Activated CD8-positive, alpha-beta memory T cell treated with anti-CD3 and anti-CD28 coated beads, Interleukin-2, amount 50 U/mL, for 4 hours (primary cell): ENCODE results near the gene NEDD4L.
"Not testable (repeated sequence)": the region's sequence is repeated elsewhere in the genome, so short reads cannot be mapped to it uniquely, and the experiment has no call there.

ENCODE experiments used
- DNase-seq: peaks from one replicate; pipeline ENCODE4 v3.0.0-alpha.2; 2020

NEDD4L gene

DNA sequence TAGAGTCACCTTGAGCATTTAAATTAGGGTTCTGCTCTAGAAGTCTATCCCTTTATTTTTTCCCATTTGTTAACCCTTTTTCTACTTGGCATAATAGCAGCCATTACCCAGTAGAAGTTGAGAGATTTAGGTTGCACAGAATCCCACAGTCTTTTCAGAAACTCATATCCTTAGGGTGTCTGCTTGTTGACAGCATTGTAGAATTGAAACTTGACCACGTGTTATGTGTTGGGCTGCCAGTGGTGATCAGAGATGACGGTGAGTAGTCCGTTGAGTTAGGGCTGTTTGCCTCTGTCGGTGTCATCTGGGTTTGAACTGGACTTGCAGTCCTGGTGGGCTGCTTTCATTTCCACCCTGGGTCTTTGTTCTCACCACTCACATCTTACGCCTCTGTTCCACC lies 114.4 kb downstream of the NEDD4L start:
- no peak for DNase-seq

GRCh38 chr18:58161659-58162058 lies 117.6 kb downstream of the NEDD4L start:
- DNase-seq = no peak

DNA sequence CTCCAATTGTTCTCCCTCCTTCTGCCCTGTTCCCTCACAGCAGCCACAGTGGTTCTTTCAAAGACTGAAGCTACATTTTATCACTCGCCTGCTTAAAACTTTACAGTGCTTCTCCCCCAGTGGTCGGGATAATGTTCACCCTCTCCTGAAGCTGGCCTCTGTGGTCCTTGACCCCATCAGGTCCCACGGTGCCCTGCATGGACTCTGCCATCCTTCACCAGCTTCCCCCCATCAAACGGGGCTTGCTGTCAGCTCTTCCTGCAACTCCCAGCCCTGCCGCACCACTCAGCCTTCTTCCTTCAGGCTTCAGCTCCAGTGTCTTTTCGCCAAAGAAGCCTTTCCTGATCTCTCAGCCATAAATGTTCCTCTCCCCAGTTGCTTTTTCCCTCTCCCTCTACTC lies 118.1 kb downstream of the NEDD4L start:
- no peak for DNase-seq

GRCh38 chr18:58163004-58163590 lies 119.1 kb downstream of the NEDD4L start:
- no peak for DNase-seq

- no peak for DNase-seq
These were observed 122.3 kb downstream of the NEDD4L start for GRCh38 chr18:58166278-58166844.

- DNase-seq = no peak
These were observed 123.0 kb downstream of the NEDD4L start for GRCh38 chr18:58167073-58167472.

- DNase-seq = no peak
These were observed 124.2 kb downstream of the NEDD4L start for GRCh38 chr18:58168221-58168620.

DNA sequence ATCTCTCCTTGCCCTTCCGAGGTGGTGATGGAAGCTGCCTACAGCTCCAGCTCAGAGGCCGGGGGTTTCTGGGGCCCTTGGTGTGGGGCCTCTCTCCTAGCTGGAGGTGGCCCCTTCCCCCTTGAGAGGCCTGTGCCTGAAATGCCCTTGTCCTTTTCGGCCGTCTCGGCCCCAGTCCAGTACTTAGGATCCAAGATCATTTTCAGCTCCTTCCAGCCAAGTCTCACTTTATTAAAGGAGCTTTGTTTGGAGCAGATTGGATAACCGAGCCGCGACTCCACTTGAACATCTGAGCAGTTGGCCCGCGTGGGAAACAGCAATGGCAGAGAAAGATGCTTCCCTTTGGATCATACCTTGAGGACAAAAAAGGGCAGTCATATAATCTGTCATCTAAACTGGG lies 125.0 kb downstream of the NEDD4L start:
- no peak for DNase-seq

DNA sequence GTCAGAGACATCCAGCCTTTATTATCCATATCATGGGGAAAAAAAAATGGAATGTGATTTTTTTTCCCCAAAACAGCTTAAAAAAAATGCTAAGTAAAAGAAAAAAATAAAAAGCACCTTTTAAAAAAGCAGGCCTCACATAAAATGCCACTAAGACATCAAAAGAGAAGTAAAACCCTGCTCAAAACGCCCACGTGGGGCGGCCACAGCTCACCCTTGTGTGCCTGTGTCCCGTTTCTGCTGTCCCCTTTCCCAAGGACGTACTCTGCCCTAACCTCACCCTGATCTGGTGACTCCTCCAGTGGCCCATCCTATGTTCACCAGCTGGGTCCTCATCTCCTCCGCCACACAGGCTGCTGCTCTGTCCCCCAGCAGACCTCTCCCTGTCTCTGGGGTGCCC lies 125.4 kb downstream of the NEDD4L start:
- no peak for DNase-seq

DNA sequence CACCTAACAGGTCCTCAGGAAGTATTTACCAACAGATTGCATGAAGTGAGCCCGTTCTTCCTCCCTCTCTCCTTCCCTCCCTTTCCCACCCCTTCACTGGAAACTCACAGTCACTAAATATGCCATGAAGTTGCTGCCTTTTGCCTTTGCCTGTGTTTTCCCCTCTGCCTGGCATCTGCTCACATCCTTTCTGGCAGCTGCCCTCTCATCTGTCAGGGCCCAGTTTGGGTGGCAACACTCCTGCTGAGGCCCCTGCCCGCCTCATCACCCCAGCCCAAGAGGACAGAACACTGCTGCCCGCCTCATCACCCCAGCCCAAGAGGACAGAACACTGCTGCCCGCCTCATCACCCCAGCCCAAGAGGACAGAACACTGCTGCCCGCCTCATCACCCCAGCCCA lies 126.0 kb downstream of the NEDD4L start:
- DNase-seq = not testable (repeated sequence)

DNA sequence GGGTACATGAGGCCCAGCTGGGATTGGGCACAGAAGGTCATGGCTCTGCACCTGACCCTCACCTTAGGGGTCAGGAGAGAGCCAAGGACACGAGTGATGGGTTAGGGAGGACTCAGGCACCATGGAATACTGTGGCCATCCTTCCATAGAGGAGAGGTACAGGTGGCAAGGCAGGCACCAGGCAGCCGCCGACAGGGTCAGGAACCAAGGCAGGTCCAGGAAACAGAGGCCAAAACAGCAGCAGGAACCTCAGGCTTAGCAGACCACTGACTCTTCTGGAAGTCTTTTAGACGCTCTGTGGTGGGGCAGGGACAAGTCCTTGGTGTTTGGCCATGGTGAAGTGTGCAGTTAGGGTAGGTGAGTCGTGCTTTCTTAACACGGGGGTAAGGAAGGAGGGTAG lies 128.0 kb downstream of the NEDD4L start:
- no peak for DNase-seq

GRCh38 chr18:58174285-58174684 lies 130.3 kb downstream of the NEDD4L start:
- no peak for DNase-seq

- no peak for DNase-seq
These were observed 131.2 kb downstream of the NEDD4L start for GRCh38 chr18:58175122-58175785.

GRCh38 chr18:58175786-58176176 lies 131.8 kb downstream of the NEDD4L start:
- no peak for DNase-seq

DNA sequence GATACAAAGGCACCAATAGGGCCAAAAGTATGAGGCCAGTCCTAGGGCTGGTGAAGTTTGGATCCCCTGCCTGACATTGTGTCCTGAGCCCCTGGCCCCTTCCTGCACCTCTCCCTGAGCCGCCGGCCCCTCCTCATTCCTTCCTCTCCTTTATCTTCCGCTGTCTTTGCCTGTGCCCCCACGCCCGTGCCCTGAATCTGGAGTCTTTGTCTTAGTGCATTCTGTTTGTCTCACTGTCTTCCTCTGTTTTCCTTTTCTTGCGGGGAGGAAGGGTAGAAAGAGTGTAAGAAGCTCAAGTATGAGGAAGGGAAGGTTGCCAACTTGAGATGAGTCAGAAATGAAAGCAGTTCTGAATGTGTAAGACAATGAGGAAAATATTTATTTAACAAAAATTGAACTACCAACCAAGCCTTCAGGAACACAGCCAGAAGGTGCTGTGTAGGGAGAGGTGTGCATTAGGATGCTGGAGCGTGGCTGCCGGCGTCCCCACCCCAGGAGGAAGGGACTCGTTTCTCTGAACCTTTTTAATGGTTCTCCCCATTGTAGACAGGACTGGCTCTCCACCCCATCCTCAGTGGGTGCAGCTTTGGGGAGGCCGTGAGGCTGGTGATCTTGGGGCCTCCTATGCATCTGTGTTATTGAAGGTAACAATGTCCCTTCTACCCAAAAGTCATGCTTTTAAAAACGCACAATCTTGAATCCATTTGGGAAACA lies 133.1 kb downstream of the NEDD4L start:
- no peak for DNase-seq

GRCh38 chr18:58177896-58178470 lies 134.0 kb downstream of the NEDD4L start:
- DNase-seq = no peak

DNA sequence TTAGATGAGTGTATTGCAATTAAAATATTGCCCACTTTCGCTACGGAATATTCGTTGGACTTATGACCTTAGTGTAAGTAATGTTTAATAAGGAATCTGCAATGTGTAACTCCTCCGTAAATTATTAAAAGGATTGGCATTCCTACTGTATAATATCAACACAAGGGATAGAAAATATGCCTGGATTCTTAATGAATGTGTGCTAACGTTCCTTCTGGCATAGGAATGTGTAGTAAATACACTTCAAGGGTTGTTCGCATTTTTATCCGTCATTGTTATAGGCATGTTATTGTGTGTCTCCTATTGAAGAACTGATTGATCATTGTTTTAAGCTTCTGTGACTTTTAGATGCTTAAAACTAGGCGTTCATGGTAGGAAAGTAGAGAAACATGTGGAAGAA lies 134.5 kb downstream of the NEDD4L start:
- DNase-seq = no peak

DNA sequence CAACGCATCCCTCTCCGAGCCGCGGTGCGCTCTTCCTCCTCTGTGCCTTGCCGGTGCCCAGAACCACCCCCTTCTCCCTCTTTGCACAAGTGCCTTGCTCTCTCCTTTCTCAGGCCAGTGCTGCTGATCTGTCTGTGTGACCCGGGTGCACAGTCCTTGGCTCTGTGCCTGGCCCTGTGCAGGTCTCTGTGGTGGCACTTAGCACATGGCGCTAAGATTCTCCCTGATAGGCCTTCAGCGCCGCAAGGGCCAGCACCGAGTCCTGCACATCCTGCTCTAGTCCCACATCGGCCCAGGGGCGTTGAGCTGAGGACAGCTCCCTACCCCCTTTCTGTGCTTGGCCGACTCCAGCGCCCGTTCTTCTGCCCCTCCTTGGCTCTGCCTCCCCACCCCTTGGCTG lies 136.1 kb downstream of the NEDD4L start:
- DNase-seq = no peak

- DNase-seq = peak; percentile 66
These were observed 136.8 kb downstream of the NEDD4L start for GRCh38 chr18:58180738-58181353.

DNA sequence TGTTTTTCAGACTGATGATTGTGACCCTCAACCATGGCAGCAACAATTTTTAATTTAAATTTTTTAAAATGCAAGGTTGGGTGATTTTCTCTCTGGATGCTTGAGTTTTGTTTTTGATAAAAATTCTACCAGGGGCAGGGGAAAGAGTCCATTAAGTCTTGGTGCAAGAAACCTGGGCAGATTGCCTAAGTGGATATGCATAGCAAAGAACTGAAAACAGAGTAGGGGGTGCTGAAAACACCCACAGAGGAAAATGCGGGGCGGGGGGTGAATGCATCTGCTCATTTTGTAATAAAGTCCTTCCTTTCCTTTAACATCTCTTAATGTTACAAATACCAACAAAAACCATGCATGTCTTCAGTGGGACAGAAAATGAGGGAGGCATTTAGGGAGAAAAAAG lies 138.0 kb downstream of the NEDD4L start:
- no peak for DNase-seq

GRCh38 chr18:58183226-58183625 lies 139.2 kb downstream of the NEDD4L start:
- DNase-seq = no peak

DNA sequence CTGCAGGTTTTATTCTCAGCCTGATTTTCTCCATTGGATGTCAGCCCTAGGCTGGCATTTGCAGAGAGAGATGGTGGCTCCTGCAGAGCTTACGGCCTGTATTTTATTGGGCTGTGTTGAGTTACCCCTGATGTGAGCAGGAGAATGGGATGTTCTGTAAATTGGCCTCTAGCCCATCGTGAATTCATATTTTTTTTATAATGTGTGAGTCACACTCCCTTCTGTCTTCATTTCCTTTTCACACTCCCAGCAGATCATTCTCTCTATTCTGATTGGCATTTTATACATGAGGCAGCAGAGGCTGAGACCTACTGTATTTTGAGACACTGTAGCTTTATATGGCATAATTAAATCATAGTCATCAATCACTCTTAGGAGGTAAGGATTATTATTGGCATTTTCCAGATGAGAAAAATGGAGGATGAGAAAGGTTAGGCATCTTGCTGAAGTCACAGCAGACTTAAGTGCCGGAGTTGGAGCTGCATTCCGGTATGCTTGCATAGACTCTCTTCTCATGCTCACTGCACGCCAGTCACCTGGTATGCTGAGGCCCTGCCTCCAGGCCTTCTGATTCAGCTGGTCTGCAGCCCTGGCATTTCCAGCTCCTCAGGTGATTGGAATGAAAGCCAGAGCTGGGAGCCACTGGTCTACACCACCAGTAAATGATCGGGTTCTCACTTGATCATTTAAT lies 142.4 kb downstream of the NEDD4L start:
- no peak for DNase-seq

- no peak for DNase-seq
These were observed 143.6 kb downstream of the NEDD4L start for GRCh38 chr18:58187674-58188073.
